Osteocyte (in vitro differentiated cells): ENCODE results near the gene SBF2. TPM values are rescaled to one million over a fixed set of nuclear protein-coding genes. Genes with fewer than 3 reads are reported as not detected.

Source experiments
- DNase-seq: peaks from one replicate; pipeline ENCODE4 v3.0.0; 2021; ENCODE audit warnings: mixed read lengths; ENCODE audit not compliant: unreplicated experiment; ENCODE audit errors: extremely low spot score
- H3K27ac Mint-ChIP-seq: one replicate; pipeline ENCODE4 v1.8.0; 2021; ENCODE audit warnings: mild to moderate bottlenecking, mixed read lengths; ENCODE audit not compliant: unreplicated experiment
- H3K27me3 Mint-ChIP-seq: one replicate; pipeline ENCODE4 v1.8.0; 2021; ENCODE audit warnings: mixed read lengths; ENCODE audit not compliant: unreplicated experiment
- H3K36me3 Mint-ChIP-seq: one replicate; pipeline ENCODE4 v1.8.0; 2021; ENCODE audit warnings: mixed read lengths; ENCODE audit not compliant: unreplicated experiment
- H3K4me1 Mint-ChIP-seq: one replicate; pipeline ENCODE4 v1.8.0; 2021; ENCODE audit warnings: mixed read lengths; ENCODE audit not compliant: unreplicated experiment
- H3K4me3 Mint-ChIP-seq: one replicate; pipeline ENCODE4 v1.8.0; 2021; ENCODE audit warnings: mild to moderate bottlenecking, moderate library complexity, mixed read lengths; ENCODE audit not compliant: unreplicated experiment
- H3K9me3 Mint-ChIP-seq: one replicate; pipeline ENCODE4 v1.8.0; 2021; ENCODE audit warnings: mixed read lengths; ENCODE audit not compliant: unreplicated experiment
- total RNA-seq: library from RNA; stranded (reverse); gene quantifications from 2 replicates; pipeline ENCODE4 v1.2.1, GENCODE V29; 2021
- TF ChIP-seq, protein P1 (sequence below): fragments of 200-600 bp; sonication (generic); IDR thresholded peaks from 2 replicates; pipeline ENCODE4 v1.5.0; 2021; ENCODE audit warnings: antibody characterized with exemption, mild to moderate bottlenecking, moderate library complexity

The SBF2 gene
- total RNA-seq, 1 donor from 2014 or later, result 65.2 TPM

GRCh38 chr11:10019906-10020682 is 273.9 kb downstream of the SBF2 start:
- TF ChIP-seq, protein P1, sequence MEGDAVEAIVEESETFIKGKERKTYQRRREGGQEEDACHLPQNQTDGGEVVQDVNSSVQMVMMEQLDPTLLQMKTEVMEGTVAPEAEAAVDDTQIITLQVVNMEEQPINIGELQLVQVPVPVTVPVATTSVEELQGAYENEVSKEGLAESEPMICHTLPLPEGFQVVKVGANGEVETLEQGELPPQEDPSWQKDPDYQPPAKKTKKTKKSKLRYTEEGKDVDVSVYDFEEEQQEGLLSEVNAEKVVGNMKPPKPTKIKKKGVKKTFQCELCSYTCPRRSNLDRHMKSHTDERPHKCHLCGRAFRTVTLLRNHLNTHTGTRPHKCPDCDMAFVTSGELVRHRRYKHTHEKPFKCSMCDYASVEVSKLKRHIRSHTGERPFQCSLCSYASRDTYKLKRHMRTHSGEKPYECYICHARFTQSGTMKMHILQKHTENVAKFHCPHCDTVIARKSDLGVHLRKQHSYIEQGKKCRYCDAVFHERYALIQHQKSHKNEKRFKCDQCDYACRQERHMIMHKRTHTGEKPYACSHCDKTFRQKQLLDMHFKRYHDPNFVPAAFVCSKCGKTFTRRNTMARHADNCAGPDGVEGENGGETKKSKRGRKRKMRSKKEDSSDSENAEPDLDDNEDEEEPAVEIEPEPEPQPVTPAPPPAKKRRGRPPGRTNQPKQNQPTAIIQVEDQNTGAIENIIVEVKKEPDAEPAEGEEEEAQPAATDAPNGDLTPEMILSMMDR, result no peak
- Mint-ChIP-seq H3K36me3 (peaks cover 14% of the 10 kb centered on the region), H3K27me3 (no peaks in the 10 kb centered on the region), H3K4me3 (no peak overlapping the region), H3K4me1 (peaks cover 60% of the 10 kb centered on the region), H3K9me3 (peaks cover 11% of the 10 kb centered on the region), H3K27ac (peak overlapping the region; percentile 48)
- no peak for DNase-seq

- Mint-ChIP-seq H3K9me3 (peaks cover 7% of the 10 kb centered on the region), H3K4me1 (peaks cover 49% of the 10 kb centered on the region), H3K36me3 (peaks cover 17% of the 10 kb centered on the region), H3K4me3 (no peak overlapping the region), H3K27me3 (no peaks in the 10 kb centered on the region), H3K27ac (peak overlapping the region; percentile 34)
- DNase-seq, result no peak
- TF ChIP-seq, protein P1, result no peak
Observed at GRCh38 chr11:10017911-10018310, 276.1 kb downstream of the SBF2 start.

DNA sequence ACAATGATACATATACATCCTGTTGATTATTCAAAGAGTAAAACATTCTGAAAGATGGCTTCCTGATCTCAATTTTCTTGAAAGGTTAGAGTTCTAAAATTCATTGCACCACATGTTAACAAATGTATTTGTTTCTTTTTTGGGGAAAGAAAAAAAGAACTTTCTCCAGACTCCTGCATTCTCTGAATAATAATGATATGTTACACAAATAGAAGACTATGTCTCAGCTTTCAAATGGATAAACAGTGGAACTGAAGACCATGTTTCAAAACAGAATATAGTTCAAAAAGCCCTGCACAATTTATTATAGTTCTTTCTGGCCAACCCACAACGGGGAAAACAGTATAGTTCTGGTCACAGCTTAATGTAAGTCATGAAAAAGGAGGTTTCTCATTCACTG is 277.0 kb downstream of the SBF2 start:
- H3K27ac Mint-ChIP-seq, result peak overlapping the region; percentile 45
- peaks cover 7% of the 10 kb centered on the region for H3K9me3 Mint-ChIP-seq
- DNase-seq, result no peak
- peaks cover 18% of the 10 kb centered on the region for H3K36me3 Mint-ChIP-seq
- no peak overlapping the region for H3K4me3 Mint-ChIP-seq
- H3K4me1 Mint-ChIP-seq, result peaks cover 42% of the 10 kb centered on the region
- TF ChIP-seq, protein P1, result no peak
- no peaks in the 10 kb centered on the region for H3K27me3 Mint-ChIP-seq

GRCh38 chr11:10012068-10012467 is 282.0 kb downstream of the SBF2 start:
- Mint-ChIP-seq H3K36me3 (peaks cover 26% of the 10 kb centered on the region), H3K27me3 (no peaks in the 10 kb centered on the region), H3K4me3 (no peak overlapping the region), H3K9me3 (peaks cover 15% of the 10 kb centered on the region), H3K4me1 (peaks cover 4% of the 10 kb centered on the region), H3K27ac (no peak overlapping the region)
- no peak for DNase-seq
- TF ChIP-seq, protein P1, result no peak

DNA sequence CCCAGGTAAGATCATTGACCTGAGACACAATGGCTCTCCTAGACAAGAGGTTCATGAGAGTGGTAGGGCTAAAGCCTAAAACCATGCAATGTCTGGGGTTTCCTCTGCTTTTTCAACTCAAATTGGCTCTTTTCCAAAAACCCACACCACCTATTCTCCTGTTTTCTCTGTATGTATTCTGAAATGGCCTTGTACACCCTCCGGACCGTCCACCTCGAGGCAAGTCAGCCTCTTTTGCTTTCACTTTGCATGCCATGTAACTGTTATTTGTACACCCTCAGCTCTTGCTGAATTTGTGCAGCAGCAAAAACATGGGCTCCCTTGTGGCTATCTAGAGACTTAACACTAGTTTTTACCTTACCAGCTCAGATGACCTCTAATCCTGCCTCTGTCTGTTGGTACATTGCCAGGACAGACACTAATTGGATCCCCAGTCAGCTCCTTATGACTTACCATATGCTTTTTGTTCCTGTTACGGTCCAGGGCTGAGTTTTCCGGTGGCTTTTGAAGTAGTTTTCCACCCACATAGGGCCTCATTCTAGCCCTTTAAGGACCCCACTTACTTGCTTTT is 288.0 kb downstream of the SBF2 start:
- TF ChIP-seq, protein P1, result no peak
- H3K36me3 Mint-ChIP-seq, result peaks cover 32% of the 10 kb centered on the region
- H3K9me3 Mint-ChIP-seq, result peaks cover 23% of the 10 kb centered on the region
- no peak overlapping the region for H3K27ac Mint-ChIP-seq
- DNase-seq, result no peak
- H3K4me3 Mint-ChIP-seq, result no peak overlapping the region
- peaks cover 22% of the 10 kb centered on the region for H3K4me1 Mint-ChIP-seq
- H3K27me3 Mint-ChIP-seq, result no peaks in the 10 kb centered on the region
